Measurements from ENCODE around the gene PHF21B.
"Not testable (repeated sequence)": the region's sequence is repeated elsewhere in the genome, so short reads cannot be mapped to it uniquely, and the experiment has no call there.

The PHF21B gene

DNA sequence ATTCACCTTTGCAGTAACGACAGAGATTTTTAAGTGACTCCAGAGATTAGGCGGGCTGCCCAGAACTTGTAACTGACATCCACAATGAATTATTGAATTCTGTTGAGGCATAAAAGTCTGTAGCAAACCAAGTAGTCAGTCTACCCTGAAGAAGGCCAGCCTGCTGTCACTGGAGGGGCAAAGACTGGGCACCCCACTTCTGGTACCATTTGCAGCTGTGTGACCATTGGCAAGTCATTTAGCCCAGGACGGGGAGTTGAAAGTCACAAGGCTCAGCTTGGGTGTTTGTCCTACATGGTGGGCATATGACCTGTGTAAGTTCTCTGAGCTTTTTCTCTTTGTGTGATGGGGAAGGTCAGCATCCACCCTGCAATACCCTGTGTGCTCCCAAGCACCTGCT lies 138.0 kb downstream of the PHF21B start:
- DNase-seq (ENCODE audit: low spot score): no peak

DNA sequence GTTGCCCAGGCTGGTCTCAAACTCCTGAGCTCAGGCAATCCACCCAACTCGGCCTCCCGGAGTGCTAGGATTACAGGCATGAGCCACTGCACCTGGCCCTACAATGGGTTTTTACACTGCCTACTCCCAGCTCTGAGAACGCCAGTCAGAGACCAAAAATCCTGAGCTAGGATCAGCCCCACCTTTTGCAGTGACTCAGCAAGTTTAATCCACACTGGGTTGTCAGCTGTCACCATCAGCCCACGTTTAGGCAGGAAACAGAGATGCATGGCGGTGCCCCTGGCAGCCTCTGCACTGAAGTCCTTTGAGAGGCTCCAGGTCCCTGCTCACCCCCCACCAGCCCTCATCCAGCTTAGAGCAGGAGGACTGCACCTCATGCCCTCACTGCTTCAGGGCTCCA lies 139.8 kb downstream of the PHF21B start:
- DNase-seq (ENCODE audit: low spot score): no peak

DNA sequence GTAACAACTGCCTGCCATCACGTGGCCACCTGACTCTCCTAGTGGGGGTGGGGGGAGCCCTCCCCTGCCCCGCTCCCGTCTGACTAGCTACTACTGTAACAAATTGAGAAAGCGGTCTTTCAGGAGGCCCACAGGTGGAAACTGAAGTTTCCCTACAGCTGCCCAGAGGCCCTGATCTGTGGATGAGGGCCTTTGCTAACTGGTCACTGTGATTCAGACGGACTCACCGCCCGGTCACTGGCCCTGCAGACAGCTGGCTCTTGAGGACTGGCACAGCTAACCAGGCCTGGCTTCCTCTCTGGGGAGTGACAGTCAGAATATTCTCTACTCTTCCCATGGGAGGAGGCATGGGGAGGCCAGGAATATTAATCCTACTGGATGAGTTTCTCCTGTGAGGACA lies 140.6 kb downstream of the PHF21B start:
- DNase-seq (ENCODE audit: low spot score): no peak

DNA sequence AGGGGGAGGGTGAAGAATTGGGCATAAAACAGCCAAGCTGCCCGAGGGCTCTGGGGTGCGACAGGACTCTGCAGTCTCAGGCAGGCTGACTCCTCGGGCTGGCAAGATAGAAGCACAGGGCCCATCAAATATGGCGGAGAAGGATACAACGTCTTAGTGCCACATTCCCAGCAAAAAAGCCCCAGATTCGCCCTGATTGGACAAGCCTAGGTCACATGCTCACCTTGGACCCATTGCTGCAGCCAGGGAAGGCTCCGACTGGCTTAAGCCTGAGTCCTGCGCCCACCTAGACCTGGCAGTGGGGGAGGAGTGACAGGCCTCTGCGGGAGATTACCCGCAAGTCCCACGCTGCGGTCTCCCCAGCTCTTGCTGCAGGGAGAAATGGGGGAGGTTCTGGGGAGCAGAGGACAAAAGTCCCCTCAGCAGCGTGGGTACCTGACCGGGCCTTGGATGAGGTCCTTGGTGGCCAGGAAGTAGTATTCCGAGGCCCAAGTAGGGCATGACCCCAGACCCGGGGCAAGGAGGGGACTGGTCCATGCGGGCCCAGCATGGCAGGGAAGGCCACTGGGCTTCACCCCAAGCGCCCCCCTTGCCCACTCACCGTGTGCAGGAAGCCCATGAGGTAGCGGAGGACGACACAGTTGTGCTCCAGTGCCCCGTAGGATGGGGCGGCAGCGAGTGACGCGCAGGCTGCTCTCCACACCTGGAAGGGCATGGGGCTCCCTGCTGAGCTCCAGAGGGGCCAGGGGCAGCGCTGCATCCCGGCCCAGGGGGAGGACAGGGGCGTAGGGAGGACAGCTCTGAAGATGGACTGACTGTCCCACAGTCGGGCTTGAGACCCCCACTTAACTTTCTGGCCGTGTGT lies 144.4 kb downstream of the PHF21B start:
- no peak for DNase-seq (ENCODE audit: low spot score)

DNA sequence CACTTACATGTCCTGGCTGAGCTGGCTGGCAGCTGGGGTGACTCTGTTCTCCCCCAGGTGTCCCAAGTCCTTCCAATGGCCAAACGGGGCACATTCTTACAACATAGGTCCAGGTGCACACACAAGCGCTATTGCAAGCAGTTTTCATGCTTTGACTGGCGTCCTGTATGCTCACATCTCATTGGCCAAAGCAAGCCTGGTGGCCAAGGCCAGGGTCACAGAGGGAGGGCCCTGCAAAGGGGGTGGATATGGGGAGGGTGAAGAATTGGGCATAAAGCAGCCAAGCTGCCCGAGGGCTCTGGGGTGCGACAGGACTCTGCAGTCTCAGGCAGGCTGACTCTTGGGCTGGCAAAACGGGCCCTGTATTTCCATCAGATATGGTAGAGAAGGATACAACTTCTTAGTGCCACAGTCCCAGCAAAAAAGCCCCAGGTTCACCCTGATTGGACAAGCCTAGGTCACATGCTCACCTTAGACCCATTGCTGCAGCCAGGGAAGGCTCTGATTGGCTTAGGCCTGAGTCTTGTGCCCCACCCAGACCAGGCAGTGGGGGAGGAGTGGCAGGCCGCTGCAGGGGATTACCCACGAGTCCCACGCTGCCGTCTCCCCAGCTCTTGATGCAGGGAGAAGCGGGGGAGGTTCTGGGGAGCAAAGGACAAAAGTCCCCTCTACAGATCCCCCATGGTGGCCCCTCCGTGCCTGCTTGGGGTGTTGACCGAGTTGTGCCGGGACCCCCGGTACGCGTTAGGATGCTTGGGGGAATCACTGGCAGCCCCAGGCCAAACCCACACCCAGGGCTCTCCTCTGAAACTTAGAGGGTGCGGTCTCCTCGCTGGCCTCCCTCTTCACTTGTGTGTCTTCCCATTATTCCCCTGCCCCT lies 146.6 kb downstream of the PHF21B start:
- no peak for DNase-seq (ENCODE audit: low spot score)

DNA sequence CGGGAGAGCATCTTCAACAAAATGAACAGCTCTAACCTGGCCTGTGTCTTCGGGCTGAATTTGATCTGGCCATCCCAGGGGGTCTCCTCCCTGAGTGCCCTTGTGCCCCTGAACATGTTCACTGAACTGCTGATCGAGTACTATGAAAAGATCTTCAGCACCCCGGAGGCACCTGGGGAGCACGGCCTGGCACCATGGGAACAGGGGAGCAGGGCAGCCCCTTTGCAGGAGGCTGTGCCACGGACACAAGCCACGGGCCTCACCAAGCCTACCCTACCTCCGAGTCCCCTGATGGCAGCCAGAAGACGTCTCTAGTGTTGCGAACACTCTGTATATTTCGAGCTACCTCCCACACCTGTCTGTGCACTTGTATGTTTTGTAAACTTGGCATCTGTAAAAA lies 147.5 kb downstream of the PHF21B start:
- DNase-seq (ENCODE audit: low spot score): no peak

DNA sequence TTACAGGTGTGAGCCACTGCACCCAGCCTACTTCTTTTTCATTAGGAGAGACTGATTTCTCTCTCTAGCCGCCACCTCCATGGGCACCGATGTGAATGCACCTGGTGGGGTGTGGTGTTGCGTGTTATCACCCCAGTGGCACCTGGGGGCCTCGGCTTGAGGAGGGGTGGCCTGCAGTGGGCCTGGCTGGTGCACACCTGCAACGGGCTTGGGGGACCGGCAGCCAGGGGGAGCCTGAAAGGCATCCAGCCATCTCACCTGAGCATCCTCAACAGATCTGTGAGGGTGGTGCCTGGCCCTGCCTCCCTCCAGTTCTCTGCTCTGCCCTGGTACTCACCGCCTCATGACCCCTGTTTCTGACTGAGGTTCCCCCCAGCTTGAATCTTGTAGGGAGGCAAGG lies 148.6 kb downstream of the PHF21B start:
- no peak for DNase-seq (ENCODE audit: low spot score)

DNA sequence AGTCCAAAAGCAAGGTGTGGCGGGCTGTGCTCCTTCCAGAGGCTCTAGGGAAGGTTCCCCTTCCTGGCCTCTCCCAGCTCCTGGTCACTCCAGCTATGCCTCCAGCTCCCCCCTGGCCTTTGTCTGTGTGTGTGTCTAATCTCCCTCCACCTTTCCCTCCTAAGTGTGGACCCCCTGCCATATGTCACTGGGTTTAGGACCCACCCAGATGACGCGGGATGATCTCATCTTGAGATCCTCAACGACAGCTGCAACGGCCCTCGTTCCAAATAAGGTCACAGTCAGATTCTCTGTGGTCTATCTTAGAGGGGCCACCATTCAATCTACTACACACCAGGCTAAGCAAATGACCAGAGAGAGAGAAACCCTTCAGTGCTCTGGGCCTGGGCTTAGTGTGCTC lies 149.5 kb downstream of the PHF21B start:
- no peak for DNase-seq (ENCODE audit: low spot score)

DNA sequence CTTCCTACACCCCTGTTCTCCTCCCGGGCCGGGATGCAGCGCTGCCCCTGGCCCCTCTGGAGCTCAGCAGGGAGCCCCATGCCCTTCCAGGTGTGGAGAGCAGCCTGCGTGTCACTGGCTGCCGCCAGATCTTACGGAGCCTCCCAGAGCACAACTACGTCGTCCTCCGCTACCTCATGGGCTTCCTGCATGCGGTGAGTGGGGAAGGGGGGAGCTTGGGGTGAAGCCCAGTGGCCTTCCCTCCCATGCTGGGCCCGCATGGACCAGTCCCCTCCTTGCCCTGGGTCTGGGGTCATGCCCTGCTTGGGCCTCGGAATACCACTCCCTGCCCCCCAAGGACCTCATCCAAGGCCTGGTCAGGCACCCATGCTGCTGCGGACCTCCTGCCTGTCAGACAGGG lies 150.2 kb downstream of the PHF21B start:
- no peak for DNase-seq (ENCODE audit: low spot score)

DNA sequence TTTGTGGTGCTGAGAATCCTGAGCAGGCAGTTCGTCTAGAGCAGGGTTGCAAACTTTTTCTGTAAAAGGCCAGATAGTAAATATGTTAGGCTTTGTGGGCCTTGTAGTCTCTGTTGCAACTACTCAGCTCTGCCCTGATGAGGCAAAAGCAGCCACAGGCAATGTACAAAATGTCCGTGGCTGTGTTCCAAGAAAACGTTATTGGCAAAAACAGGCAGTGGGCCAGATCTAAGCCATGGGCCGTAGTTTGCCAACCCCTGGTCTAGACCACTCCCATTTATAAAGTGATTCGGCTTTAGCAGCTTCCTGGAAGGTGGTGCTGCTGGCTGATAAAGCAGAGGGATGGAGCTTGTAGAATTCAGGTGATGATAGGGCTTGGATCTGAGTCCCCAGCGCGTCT lies 151.0 kb downstream of the PHF21B start:
- not testable (repeated sequence) for DNase-seq (ENCODE audit: low spot score)

DNA sequence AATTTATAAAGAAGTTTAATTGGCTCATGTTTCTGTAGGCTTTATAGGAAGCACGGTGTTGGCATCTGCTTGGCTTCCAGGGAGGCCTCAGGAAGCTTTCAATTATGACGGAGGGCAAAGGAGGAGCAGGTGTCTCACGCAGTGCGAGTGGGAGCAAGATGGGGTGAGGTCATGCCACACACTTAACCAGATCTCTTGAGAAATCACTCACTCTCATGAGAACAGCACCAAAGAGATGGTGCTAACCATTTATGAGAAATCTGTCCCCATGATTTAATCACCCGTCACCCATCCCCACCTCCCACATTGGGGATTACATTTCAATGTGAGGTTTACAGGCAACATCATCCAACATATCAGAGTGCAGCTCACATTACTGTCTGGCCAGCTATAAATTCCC lies 153.9 kb downstream of the PHF21B start:
- DNase-seq (ENCODE audit: low spot score): no peak

DNA sequence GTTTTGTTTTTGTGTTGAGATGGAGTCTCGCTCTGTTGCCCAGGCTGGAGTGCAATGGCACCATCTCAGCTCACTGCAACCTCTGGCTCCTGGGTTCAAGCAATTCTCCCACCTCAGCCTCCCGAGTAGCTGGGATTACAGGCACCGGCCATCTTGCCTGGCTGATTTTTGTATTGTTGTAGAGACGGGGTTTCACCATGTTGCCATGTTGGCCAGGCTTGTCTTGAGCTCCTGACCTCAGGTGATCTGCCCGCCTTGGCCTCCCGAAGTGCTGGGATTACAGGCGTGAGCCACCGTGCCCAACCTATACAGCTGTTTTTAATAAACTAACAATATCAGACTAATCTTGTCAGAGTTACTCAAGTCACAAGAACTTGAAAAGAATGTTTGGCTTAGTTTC lies 155.2 kb downstream of the PHF21B start:
- not testable (repeated sequence) for DNase-seq (ENCODE audit: low spot score)

DNA sequence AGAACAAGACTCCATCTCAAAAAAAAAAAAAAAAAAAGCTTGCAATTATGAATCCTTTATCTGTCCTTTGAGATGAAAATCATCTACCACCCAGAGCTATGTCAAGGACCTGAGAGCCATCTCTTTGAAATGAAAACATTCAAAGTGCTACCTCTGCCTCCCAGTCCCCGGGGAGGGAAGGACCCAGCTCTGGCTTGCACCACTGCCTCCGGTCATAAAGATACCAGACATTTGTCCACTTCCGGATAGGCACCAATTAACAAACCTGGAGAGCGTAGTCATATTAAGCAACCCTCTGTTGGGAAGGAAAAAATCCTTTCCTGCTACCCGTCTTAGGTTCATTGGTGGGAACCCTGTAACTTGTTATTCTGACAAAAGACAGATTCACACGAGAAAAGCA lies 158.9 kb downstream of the PHF21B start:
- DNase-seq (ENCODE audit: low spot score): no peak

DNA sequence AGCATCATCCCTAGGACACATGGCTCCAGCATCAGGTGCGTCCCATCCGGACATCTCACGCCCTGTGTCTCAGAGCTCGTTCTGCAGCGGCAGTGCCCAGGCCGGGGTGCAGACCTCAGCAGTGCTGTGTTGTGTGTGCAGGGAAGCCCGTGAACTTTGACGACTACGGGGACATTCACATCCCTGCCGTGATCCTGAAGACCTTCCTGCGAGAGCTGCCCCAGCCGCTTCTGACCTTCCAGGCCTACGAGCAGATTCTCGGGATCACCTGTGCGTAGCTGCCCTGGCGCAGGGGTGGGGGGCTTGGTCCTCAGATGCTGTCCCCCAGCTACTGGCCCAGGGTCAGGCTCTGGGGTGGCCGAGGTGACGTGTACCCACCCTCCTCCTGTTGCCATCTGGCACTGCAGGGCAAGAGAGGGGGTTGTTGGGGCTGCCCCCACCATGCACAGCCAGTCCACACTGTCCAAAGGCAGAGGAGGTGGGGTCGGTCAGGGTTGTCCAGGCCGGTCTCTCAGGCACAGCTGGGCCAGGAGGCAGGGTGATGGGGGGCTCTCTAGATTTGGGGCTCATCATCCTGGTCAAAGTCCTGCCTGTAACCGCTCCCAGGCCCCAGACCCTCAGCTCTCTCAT lies 160.9 kb downstream of the PHF21B start:
- no peak for DNase-seq (ENCODE audit: low spot score)

DNA sequence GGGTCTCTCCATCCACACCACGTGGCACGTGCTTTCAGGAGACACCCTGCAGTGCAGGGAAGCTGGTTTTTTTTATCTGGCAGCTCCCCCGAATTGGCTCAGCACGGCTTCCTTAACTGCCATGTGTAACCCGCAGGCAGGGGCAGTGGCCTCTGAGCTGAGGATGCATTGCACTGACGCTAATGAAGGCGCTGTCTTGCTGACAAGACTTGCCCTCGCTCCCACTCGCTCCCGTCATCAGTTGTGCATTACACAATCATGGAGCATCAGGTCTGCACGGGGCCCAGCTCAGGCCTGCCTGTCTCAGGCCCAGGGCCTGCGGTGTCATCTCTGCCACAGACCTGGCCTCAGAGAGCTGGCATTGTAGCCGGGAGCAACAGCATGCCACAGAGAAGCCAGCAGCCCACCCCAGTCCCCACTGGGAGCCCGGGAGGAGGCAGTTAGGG lies 161.5 kb downstream of the PHF21B start:
- DNase-seq (ENCODE audit: low spot score): no peak

DNA sequence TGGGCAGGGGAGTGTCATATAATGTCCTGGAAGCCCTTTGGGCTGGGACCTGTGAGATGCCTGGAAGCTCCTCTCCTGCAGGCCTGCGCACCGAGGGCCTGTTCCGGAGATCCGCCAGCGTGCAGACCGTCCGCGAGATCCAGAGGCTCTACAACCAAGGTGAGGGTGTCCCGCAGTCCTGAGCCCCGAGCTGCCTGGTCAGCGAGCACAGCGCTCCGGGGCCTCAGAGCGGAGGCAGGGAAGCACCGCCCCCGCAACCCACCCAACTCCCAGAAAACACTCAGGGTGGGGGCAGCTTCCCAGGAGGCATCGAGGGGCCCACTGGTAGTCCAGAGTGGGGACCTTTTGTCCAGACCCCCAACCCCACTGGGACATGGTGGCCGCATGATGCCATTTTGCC lies 161.9 kb downstream of the PHF21B start:
- DNase-seq (ENCODE audit: low spot score): no peak

DNA sequence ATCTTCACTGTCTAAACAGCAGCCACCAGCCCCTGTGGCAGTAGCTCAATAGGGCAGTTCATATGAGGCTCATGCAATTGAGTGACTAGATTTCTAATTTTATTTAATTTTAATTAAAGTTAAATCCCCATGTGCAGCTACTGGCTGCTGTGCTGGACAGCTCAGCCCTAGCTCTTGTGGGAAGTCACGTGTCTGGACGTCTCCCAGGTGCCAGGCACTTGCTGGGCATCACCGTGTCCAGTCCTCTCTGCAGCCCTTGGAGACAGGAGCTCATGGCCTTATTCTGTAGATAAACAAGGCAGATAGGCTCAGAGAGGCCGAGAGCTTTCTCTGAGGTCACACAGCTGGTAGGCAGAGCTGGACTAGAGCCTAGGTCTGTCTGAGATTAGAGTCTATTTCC lies 162.4 kb downstream of the PHF21B start:
- no peak for DNase-seq (ENCODE audit: low spot score)

DNA sequence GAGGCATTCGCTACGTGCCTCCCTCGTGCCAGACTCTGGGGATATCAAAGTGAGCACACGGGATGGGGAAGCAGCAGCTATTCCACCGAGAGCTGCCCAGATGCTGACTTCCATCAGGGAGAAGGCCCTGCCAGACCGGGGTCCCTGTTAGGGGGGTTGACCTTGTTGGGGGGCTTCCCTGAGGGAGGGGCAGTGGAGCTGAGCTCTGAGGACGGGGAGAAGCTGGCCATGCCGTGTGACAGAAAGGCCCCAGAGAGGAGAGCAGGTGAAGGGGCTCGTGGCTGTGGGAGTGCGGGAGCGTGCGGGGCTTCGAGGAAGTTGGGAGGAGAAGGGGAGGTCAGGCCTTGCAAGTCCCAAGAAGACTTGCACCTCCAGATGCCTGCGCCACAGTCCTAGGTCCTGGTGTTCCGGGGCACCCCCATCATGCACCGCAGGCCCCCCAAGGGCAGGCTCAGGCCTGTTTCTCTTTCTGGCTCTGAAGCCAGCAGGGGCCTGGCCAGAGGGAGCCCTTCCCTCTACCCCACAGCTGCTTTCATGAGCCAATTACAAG lies 163.0 kb downstream of the PHF21B start:
- DNase-seq (ENCODE audit: low spot score): no peak

DNA sequence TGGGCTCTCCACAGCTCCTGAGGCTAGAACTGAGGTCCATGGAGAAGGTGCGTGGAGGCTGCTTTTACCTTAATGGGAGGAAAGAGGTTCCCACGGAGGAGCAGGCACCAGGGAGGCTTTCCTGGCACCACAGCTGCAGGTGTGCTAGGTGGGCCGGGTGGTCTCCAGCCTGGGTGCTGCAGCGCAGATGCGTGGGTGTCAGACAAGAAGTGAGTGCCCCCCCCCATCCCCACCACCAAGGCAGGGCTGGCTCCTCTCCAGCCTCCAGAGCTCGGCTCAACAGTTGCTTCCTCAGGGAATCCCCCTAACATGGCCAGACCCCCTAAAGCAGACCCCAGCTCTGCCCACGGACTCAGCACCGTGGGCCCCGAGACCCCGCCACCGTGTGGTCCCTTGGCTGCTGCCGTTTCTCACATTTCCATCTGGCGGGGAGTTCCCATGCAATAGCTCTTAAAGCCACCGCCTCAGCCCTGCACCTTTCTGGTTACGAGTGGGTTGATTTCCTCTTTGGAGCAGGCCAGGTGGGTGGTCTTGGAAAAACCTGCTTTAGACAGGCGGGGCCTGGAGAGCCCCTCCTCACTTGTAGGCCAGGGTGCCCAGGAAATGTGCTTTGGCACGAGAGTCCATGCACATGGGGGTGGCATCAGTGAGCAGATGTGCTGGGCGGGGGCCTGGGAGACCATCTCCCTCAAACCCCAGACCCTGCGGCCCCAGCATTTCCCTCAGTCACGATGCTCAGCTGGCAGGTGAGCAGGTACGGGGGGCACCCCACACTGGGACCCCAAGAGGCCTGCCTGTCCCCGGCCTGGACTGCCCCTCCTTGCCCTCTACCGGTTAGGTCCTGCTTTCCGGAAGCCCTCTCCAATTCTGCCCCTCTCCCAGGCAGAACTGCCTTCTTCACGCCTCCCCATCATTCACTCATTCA lies 163.7 kb downstream of the PHF21B start:
- DNase-seq (ENCODE audit: low spot score): no peak

DNA sequence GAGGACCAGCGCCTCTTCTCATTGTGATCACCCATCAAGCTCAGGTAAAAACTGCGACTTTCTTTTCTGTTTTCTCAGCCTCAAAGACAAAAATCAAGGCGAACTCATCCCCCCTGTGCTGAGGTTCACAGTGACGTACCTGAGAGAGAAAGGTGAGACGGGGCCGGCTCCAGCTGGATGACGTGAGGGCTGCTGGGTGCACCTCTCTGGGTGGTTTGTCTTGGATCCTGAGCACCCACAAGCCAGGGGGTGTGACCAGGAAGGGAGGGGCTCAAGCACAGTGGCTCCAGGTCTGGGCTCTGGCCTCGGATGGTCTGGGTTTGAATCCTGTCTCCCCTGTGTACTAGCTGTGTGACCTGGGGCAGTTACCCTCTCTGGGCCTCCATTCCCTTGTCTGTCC lies 164.6 kb downstream of the PHF21B start:
- no peak for DNase-seq (ENCODE audit: low spot score)

DNA sequence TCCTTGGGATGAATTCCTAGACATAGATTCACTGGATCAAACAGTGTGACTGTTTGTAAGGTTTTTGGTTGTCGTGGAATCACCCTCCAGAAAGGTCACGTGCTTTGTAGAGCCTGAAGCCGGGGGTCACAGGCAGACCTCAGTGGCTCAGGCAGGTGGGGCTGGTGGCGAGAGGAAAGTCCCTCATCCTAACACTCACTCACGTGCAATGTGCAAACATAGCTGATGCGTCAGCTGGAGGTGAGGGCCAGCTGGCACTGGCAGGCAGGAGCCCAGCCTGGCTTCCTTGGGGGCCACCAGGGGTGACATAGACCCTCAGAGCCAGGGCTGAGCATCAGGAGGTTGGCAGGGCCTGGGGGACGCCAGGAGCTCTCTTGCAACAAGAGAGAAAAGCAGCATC lies 167.4 kb downstream of the PHF21B start:
- no peak for DNase-seq (ENCODE audit: low spot score)
